Measurements from ENCODE around the gene PGBD5.
"Not testable (repeated sequence)": the region's sequence is repeated elsewhere in the genome, so short reads cannot be mapped to it uniquely, and the experiment has no call there.

PGBD5 gene

DNA sequence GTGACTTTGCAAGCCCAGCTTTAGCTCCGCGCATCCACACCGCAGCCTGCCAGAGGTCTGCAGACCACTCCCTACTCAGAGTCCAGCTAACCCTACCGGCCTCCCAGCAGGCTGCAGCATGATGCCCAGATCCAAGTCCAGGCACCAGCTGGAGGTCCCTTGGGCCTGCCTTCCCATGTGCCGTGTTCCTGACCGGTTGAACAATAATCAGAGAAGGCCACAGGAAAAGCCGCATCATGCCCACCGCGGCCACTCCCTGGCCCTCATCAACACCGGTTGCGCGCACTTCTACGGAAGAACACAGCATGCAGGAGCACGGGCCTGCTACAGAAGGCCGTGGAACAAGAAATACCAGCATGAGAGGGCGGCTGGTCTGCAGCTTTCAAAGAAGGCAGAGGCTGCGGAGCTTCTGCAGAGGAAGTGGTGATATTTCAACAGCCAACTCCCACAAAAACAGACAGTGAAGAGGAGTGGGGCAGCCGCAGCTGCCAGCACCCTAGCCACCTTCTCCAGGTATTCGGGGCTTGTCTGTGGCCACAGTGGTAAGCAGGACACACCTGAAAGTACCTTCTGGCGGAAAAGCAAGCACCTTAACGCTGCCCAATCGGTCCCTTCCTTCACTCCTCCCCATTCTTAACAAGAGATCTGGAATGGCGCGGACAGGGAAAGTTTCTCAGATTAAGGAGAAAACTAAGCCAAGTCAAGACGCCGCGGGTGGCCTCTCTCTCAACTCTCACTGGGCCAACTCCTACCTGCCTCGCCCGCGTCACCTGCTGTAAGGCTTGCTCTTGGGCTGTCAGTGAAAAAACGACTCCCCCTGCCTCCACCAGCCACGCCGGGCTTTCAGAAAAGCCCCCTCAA, 1.5 kb downstream of the PGBD5 start:
- DNase-seq: peak; percentile 30 to 45

- peak; percentile 30 to 63 for DNase-seq
Measured at GRCh38 chr1:230423951-230424350, 2.2 kb downstream of the PGBD5 start.

GRCh38 chr1:230423261-230423660, 2.9 kb downstream of the PGBD5 start:
- peak; percentile 22 to 50 for DNase-seq

DNA sequence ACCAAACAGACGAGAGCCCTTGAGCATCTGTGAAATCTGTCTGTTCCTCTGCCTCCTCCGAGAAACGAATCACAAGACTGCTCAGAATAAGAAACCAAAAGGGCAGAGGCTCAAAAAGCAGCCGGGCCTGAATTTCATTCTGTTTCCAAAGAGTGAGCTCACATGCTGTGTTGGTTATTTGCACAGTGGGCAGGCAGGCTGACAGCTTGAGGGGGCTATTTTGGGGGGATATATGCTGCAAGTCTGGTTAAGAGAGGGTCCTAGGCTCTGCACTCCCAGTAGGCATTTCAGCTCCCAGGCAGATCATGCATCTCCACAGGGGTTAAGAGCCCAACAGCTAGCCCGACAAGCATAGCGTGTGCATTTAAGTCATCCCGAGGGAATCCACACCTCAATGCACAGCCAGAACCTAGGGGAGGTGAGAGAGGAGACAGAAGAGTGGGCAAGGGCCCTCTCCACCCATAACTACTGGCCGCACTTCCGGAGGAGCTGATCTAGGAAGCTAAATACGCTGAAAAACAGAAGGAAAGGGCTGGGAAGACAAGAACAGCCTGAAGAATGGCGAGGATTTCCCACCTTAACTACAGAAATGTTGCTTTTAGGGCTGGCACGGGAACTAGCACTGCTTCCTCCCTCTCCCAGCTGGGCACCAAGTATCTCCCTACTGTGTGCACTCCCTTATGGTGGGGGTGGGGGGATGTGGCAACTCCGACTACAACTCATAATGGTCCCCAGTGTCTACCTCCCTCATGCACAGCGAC, 3.7 kb downstream of the PGBD5 start:
- DNase-seq: peak; percentile 44 to 74

DNA sequence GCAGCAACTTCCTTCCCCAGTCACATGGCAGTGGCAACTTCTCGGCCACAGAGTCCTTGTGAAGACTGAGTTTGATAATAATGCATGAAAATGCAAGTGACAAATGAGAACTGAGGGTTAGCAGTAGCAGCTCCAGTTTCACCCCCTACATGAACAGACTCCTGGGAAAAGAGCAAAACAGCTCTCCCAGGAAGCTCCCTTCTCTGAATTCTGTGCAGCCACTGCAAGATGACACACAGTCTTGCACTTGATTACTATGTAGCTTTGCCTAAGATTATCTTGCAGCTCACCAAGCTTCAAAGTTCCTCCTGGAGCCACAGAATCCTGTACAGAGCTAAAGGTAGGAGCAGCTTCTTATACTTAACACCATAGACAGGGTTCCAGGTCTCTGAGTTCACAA, 4.7 kb downstream of the PGBD5 start:
- DNase-seq: peak in 1 of 2 experiments; percentile 6

DNA sequence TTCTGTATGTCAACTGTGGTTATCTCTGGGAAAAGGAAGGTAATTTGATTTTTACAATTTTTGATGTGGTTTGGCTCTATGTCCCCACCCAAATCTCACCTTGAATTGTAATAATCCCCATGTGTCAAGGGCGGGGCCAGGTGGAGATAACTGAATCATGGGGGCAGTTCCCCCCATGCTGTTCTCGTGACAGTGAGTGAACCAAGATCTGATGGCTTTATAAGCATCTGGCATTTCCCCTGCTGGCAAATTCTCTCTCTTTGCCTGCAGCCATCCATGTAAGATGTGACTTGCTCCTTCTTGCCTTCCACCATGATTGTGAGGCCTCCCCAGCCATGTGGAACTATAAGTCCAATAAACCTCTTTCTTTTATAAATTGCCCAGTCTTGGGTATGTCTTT, 5.8 kb downstream of the PGBD5 start:
- not testable (repeated sequence) for DNase-seq

- DNase-seq: no peak
Measured at GRCh38 chr1:230416430-230416829, 9.7 kb downstream of the PGBD5 start.

GRCh38 chr1:230415405-230416132, 10.6 kb downstream of the PGBD5 start:
- no peak for DNase-seq

GRCh38 chr1:230414694-230415093, 11.4 kb downstream of the PGBD5 start:
- no peak for DNase-seq

DNA sequence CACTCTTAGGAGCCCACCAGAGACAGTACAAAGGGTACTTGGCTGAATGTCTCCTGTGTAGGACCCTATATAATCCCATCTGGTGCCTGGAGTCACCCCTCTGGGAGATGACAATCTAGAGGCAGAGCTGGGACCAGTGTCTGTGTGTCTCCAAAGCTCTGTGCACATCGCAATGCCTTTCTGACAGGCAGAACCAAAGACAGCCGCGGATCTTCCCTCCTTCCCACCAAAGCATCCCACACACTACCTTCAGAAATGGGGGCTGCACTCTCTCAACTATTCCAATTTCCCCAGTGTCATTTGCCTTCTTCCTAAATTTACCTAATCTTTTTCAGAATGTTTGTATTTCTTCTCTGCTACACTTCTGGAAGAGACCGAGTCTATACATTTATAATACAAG, 12.0 kb downstream of the PGBD5 start:
- DNase-seq: no peak

- no peak for DNase-seq
Measured at GRCh38 chr1:230413061-230413460, 13.1 kb downstream of the PGBD5 start.

- no peak for DNase-seq
Measured at GRCh38 chr1:230408971-230409370, 17.2 kb downstream of the PGBD5 start.

- no peak for DNase-seq
Measured at GRCh38 chr1:230407351-230407750, 18.8 kb downstream of the PGBD5 start.

DNA sequence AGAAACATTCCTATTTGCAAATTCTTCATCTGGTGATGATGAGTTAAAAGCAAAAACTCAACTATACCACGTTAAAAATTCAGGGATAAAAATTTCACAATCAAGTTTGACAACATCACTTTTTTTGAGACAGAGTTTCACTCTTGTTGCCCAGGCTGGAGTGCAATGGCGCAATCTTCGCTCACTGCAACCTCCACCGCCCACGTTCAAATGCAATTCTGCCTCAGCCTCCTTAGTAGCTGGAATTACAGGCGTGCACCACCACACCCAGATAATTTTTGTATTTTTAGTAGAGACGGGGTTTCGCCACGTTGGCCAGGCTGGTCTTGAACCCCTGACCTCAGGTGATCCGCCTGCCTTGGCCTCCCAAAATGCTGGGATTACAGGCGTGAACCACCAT, 19.4 kb downstream of the PGBD5 start:
- not testable (repeated sequence) for DNase-seq

DNA sequence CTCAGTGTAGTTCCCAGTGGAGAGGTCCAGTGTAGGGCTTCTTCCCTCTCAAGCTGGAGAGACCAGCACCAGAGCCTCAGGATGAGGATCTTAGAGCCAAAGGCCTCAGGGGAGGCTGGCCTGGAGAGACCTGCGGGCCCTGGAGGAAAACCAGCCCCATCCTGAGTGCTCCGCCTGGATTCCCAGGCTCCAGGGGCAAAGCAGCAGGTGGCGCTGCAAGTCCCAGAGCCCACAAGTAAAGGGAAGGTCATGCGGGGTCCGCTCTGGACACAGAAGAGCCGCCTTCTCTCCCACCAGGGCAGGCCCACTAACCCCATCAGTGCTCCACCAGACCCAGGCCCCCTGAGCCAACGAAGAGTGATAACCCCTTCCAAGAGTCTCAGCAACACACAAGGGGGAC, 22.7 kb downstream of the PGBD5 start:
- no peak for DNase-seq

DNA sequence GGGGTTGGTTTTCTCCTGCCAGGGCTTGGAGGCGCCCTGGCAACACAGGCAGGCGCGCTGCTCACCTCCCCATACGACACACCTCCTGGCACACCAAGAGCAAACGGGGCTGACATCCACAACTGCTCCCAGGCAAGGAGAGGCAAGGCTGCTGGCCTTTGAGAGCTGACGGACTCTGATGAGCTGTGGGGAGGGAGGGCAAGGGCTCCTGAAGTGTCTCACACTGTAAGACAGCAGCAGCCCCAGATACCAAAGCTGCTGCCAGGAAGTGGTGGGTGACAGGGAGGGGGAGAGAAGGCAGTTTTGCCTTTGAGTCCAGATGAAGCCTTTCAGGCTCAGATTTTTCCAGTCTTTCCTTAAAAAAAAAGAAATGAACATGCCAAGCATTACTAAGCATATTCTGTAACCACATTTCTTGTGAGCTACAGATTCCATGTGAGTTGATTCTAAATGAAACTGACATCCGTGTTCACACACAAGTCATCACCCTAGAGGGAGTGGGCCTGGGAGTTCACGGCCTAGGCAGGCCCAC, 24.3 kb downstream of the PGBD5 start:
- DNase-seq: no peak

DNA sequence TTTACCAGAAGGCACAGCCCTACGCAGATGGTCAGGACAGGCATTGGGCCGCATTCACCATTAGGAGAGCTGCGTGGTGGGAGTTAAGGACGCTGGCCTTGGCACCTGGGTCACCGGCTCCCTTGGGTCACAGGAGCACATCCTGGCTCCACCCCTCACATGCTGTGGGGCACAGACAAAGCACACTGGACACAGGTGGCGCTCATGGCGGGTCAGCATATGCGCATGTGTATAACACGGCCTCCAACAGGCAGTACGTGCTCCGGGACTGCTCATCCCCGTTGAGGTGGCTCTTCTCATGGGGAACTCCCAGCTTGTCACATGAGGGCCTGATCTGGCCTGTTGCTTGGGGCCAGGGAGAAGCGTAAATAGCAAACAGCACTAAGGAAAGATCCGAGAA, 25.0 kb downstream of the PGBD5 start:
- DNase-seq: no peak

DNA sequence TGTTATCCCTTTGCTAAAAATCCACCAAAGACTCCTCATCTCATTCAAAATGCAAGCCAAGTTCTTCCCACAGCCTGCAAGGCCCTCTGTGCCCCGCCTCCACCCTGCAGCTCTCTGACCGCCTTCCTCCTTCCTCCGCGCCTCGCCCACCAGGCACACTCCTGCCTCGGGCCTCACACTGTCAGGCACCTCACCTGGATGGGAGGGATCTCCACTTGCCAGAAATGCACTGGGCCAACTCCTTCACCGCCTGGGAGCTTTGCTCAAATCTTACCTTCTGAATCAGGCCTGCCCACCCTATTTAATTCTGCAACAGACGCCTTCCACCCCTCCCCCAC, 26.2 kb downstream of the PGBD5 start:
- DNase-seq: no peak

GRCh38 chr1:230399321-230400006, 26.7 kb downstream of the PGBD5 start:
- no peak for DNase-seq

- no peak for DNase-seq
Measured at GRCh38 chr1:230398856-230399255, 27.3 kb downstream of the PGBD5 start.

DNA sequence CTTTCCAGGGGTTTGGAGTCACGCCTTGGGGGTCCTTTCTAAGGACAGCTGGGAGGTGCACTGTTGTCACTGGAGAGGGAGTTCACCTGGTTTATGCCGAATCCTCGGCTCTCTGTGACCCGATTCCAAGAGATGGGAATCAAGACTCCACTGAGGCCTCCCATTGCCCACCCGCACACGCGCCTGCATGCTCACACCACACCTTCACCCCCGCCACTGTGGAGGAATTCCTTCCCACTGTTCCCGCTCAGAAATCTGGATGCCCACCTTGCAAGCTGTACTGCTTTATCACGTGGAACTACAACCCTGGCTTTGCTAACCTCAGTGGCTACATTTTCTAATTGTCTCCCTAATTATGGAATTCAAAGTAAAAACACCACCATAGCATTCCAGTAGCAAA, 29.2 kb downstream of the PGBD5 start:
- no peak for DNase-seq

- DNase-seq: no peak
Measured at GRCh38 chr1:230395932-230396331, 30.2 kb downstream of the PGBD5 start.

- no peak for DNase-seq
Measured at GRCh38 chr1:230394741-230395140, 31.4 kb downstream of the PGBD5 start.

Measured in NCI-H524 (cell line).